Measurements from ENCODE around the gene C14orf132.

C14orf132 gene

DNA sequence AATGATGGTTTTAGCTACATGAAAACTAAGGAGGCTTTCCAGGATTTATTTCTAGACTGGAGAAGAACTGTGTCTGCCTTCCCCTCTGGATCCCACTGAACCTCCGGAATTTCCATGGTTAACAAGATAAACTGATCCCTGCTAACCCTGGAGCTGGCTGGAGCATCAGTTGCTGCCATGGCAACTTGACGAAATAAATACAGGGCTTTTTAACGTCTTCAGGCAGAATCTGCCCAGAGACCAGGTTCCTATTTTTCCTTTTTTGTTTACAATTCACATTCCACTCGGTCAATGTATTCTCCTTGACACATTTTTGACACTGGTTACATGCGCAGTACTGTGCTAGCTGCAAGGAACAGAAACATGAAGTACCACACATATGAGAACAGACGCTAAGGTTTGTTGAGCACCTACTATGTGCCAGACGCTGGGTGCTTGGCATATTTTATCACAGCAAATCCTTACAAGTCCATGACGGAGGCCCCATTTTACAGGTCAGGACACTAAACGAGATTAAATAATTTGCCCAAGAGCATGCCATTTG lies 1.7 kb downstream of the C14orf132 start:
- peak; percentile 40 for DNase-seq

DNA sequence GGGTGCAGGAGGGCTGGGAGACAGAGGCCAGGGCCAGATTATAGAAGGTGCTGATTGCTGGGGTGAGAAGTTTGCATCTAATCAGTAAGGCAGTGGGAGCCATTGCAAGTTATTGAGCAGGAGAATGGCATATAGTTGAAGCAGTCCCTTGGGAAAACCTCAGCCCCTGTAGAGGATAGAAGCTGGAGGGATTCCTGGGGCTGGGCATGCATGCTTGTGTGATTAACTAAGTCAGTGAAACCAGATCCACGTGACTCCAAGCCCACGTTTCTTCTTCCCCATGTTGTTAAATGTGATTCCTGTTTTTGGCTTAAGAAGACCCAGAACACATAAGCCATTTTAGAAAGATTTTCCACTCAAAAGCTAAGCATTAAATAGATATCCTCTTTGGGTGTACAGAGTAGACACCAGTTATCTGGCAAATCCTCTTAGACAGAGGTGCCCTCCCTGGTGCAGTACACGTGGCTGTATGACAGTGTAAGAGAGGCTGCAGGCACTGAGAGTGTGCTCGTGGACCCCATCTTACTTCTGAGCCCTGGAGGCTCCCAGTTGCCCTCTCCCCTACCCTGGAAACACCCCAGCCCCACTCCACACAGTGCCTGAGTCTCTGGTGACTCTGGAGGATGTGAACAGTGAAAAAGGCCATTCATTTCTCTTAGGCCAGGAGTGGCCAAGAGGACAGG lies 3.2 kb downstream of the C14orf132 start:
- no peak for DNase-seq

DNA sequence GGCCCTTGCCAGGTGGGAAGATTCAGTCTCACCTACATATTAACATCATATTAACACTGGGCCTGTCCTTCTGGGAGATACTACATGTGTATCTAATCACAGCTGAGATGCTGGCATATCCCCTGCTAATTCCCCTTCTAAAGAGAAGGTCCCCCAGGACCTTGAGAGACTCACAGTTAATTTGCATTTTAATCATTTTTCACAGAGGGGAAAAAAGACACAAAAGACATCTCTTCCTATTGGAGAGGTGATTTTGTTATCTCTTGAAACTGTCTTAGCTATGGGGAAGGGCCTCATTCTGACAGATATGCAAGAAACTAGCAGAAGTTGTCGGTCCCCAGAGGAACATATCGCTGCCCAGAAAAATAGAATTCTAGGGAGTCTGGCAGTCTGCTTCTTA lies 7.5 kb downstream of the C14orf132 start:
- DNase-seq, result no peak

DNA sequence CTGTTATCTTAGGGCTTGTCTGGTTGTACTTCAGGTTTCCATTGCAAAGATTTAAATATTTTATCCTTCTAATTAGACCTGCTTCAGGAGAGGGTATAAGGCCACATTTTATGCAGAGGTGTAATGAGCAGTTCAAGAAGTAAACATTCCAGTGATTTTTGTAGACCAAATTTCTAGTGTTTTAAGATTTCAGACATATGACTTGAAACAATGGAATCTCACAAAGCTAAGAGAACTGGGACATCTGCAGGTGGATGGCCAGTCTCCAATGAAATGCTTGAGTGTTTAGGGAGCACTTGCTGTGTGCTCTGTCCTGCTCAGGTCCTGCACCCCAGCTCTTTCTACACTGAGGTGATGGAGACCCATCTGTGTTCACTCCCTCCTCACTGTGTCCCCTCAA lies 7.9 kb downstream of the C14orf132 start:
- no peak for DNase-seq

DNA sequence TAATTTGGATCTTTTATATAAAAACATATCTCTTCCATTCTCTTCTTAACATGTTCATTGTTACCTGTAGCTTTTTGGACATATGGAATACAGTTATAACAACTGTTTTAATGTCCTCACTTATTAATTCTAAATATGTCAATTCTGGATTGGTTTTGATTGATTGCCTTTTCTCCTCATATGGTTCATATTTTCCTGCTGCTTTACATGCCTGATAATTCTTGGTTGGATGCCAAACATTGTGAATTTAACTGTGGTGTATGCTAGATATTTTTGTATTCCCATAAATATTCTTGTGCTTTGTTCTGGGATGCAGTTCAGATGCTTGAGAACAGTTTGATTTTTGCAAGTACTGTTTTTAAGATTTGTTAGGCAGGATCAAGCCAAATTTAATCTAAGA lies 10.8 kb downstream of the C14orf132 start:
- no peak for DNase-seq

DNA sequence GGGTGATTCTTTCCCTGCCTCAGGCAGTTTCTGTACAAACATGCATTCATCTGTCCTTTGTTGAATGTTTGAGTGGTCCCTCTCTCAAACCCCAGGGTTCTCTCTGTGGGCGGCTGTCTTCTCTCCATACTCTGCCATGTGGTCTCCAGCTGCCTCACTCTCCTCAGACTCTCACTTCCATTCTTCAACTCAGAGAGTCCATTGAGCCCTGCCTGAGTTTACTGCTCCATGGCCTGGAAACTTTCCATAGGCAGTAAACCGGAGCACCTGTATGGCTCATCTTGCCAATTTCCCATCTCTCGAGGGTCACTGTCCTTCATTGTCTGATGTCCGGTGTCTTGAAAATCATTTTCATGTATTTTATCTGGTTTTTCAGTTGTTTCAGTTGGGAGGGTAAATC lies 11.3 kb downstream of the C14orf132 start:
- no peak for DNase-seq

DNA sequence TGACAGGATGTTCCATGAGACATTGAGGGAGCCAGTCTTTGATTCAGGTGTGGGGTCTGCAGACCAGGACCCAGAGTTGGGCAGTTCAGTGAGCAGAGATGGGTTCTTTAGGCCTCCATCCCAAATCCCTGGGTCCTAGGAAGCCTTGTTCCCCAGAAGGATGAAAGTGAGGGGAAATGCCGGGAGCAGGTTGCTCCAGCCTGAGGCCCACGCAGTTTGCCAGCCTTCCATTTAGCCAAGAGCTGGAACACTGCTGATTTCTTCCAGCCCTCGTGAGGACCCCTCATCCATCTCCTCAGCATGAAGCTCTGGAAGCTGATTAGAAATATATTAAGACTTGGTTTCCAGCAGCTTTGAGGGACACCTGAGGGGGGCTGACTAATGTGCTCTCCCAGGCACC lies 12.1 kb downstream of the C14orf132 start:
- no peak for DNase-seq

DNA sequence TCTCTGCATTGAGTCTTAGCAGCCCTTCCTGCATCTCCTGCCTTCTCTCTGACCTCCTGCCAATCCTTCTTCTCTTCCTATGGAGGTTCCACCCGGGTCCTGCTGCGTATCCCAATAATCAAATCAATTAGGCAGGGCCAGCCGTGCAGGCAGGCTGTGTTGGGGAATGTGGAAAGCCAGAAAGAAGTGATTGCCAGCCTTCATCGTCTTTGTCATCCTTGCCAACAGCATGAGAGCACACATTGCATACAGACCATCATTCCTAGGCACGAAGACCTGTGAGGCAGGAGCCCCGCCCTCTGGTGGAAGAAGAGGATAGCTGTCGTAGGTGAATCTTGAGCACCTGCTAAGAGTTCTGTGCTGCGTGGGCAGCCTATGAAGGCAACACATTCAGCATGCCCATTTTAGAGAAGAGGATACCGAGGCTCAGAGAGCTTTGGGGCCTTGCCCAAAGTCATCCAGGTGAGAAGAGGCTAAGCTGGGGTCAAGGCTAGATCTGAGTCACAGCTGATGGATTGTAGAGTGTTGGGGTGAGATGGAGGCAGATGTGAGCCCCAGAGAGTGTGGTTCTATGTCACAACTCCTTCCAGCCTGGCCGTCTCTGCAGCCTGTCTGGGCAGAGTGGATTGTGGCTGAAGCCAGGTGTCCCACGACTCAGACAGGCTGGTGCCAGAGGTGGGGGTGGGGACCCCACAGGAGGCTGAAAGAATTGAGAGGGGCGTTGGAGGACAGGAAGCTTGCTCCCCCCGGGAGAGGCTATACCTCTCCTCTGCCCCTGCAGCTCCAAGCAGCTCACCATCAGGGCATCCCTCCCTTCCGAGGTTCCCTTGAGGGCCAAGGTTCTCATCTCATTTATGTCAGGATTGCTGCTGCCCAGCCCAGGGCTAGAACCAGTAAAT lies 12.7 kb downstream of the C14orf132 start:
- DNase-seq, result no peak

DNA sequence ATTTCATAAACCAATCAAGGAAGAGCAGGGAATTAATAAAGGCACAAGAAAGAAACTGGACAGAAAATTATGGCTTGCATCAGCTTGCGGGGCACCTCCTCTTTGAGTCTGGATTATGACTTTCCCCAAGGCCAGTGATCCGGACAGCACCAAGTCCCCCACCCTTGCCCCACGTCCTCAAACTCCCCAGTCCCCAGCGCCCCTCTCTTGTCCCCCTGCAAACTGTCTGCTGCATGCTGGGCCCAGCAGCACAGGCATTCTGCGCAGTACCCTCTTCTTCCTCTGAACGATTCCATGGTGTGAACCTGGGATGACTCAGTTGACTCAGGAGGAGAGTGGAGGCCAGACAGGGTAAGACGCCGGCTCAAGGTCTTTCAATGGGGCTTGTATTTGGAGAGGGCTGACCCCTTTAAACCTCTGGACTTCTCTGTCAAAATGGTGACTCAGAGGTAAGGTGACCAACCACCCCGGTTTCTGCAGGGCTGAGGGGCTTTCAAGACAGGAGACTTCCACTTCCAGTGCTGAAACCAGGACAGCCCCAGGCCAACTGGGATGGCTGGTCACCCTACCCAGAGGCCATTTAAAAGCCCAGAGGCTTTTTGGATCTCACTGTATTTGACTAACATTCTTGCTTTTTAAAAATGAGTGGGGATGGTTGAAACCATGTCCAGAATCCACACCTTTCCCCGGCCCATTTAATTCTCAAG lies 13.5 kb downstream of the C14orf132 start:
- DNase-seq, result no peak

DNA sequence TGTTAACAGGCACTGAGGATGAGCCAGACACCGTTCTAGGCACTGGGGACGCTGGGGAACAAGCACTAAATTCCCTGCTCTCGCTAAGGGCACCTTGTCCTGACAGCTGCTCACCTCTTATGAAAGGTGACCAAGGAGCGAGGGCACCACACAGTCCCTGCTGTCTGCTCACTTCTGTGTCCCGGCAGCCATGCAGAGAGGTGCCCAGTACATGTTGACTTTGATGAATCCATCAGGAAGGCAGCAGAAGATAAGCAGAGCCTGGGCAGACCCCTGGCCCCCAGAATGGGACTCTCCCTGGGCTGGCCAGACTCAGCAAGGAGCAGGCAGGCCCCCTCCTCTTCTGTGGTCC lies 14.1 kb downstream of the C14orf132 start:
- no peak for DNase-seq

DNA sequence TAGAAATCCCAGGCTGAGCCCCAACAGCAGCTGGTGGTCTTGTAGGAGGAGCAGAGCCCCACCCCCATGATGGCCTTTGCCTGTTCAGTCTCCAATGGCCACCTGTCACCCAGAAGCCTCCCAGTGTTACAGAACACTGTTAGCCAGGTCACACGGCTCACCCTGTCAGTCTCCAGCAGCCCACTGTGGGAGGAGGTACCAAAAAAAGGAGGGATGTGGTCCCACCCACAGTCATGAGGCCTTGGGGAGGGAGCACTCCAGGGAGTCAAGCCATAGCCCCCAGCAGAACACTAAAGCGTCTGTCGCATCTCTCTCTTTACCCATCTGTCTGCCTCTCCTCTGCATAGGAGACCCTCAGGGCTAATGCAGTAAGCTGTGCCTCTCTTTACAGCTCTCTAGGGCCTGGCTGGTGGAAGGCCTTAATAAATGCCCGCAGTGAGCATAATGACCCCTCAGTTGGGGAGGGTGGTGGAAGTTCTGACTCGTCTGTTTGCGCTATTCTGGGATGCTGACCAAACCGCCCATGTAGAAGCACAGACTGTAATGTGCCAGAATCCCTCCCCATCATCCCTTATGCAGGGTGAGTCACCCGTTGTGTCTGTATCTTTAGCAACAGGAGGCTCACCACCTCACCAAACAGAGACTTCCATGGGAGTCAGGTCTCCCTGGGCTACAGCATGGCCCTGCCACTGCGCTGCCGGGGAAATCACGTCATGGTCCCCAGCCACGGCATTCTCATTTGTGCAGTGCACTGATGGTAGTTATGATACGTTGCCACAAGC lies 14.6 kb downstream of the C14orf132 start:
- DNase-seq, result peak; percentile 83

DNA sequence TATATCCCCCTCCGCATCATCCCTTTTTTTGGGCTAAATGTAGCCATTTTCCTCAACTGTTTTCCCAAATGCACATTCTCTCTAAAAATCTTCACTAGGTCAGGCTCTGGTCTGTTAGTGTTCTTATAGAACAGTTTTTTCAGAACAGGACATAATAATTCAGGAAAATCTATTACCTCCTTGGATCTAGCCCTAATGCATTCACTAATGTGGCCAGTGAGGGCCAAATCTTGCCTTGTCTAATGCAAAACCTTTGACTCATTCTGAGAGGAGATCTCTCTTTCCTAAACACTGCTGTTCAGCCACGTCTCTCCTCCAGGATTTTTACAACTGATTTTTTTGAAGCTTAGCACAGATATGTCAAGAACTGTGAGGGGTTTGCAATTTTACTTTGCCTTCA lies 15.5 kb downstream of the C14orf132 start:
- no peak for DNase-seq

DNA sequence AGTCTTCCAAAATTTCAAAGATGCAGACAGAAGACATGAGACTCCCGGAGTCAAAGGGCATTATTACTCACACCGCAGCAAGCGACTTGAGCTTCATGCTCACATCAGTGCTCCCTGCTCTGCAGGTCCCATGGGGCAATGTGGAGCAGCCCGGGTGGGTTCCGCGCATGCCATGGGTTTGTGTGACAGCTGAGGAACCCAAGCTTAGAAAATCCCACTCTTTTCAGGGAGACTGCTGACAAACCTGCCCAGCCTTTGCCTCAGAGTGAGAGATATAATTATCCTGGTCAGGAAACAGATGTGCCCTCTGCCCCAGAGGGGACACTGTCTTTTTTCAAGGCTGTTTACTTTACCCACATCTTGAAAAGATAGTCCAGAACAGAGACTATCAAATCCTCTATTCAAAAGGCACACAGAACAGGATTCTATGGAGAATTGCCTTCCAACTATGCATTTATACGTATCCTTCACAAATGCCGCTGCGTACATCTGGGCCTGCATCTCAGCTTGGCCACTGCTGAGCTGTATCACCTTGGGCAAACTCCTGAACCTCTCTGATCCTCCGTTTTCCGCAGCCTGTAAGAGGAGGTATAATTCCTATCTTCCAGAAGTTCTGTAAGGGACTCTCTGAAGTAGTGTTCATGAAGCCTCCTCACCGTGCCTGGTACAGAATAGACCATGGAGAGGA lies 16.0 kb downstream of the C14orf132 start:
- peak; percentile 40 for DNase-seq

DNA sequence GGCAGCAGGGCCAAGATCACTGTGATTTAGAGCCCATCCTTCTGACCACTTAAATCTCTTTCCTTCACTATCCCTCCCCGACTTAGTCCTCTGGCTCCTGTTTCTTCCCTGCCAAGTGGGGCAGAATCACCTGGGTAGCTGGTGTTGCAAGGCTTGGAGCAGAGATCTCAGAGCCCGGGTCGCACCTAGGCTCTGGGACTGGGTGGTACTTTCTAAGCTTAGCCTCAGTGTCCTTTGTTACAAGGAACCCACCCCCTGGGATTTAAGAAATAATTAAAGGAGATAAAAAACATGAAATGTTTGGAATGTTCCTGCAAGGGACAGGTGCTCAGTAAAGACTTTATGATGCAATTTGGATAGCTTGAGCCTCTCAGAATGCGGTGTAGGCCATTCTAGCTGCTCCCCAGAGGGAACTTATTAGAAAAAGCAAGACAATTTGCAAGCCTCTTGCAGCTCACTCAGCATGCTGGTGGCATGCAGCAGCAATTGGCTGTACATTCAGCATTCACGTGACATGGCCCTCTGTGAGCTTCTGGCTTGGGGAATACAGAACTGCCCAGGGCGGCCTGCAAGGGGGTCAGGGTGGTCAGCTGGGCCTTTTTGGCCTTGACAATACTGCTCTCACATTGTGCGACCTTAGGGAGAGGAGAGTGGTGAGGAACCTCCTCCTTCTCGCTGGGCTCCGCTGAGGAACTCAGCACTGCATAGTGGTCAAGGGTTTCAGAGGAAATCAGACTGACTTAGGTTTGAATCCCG lies 16.8 kb downstream of the C14orf132 start:
- no peak for DNase-seq

DNA sequence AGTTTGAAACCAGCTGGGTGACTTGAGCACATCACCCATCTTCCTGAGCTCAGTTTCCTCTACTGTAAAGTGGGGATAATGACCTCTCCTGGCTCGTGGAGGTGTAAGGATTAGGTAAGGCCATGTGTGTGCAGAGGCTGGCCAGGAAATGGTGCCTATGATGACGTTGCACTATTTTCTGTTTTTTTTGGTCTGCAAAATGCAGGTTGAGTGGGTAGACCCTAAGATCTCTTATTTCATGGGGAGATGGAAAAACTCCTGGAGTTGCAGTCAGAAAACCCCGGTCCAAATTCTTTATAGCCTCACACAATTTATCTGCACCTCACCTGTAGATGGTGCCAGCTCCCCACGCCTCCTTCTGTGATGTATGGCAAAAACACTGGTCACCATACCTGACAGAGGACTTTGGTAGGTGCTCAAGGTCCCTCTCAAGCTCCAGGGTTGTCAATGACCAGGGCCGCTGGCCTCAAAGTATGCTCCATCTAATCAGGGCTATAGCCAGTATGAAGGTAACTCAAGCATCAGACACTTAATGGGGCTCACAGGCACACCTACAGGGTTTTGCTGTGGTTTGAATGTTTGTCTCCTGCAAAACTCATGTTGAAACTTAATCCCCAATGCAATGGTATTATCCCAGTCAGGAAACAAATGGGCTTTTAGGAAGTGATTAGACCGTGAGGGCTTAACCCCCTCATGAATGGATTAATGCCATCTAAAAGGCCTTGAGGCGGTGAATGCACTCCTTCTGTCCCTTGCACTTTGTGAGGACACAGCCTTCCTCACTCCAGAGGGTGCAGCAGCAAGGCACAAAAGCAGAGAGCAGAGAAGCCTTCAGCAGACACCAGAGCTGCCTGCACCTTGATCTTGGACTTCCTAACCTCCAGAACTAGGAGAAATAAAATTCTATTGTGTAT lies 17.6 kb downstream of the C14orf132 start:
- no peak for DNase-seq

DNA sequence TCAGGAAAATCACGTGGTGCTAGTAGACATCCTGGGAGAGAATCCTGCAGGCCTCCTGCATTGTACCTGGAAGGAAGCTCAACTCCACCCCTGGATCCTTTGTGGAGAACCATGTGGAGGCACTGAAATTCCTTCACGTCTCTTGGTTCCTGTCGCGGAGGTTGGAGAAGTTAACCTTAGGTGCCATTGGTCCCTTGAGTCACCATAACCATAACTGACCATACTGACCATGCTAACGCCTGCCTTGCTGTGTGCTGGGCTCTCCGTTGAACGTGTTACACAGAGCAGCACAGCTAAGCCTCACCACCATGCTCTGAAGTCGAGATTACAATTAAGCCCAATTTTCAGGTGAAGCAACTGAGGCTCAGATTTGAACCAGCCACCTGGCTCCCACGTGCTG lies 18.6 kb downstream of the C14orf132 start:
- DNase-seq, result no peak

DNA sequence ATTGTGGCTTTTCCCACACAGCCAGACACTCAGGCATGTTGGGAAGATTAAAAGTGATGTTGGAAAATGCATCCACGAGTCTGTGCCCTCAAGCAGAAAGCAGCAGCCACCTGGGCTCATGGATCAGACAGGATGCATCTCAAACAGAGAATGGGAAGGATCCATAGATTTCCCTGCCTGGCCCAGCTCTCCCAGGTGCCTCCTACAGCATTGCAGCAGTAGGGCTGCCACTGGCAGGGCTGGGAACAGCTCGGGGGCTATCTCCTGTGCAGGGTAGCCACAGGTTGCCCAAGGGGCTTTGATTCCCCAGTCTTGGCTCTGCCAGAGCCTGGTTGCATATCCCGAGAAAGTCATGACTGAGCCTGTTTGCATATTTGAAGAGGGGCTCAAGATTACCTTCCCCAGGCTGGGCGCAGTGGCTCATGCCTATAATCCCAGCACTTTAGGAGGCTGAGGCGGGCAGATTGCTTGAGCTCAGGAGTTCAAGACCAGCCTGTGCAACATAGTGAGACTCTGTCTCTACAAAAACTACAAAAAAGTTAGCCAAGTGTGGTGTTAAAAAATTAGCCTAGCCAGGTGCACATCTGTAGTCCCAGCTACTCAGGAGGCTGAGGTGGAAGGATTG lies 19.5 kb downstream of the C14orf132 start:
- DNase-seq, result no peak

DNA sequence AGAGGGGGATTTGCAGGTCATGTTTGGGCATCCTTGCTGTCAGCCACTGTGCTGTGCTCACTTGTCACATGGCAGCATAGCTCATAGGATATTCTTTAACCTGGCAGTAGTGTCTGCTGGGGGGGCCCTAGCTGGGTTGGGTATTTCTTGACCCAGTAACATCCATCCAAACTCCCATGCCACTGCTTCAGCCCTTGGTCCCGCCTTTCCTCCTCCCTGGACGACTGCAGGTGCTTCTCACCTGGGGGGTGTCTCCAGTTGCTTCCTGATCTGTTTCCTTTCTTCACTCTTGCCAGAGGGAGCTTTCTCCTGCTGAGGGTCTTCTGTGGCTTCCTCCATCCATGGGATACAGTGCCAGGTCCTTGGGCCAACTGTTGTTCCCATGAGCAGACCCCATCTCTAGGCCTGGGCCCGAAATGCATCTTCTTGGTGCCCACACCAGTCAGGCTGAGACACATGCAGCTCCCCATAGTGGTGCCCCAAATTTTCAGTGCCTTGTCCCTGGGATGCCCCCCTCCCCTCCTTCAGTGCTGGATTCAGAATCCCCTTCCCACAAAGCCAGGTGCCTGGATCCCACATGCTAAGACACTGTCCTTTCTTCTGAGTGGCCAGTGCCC lies 20.5 kb downstream of the C14orf132 start:
- DNase-seq, result no peak

Data from femur (tissue), 1 donor.